ENCODE data around the gene AGPAT2.

DNA sequence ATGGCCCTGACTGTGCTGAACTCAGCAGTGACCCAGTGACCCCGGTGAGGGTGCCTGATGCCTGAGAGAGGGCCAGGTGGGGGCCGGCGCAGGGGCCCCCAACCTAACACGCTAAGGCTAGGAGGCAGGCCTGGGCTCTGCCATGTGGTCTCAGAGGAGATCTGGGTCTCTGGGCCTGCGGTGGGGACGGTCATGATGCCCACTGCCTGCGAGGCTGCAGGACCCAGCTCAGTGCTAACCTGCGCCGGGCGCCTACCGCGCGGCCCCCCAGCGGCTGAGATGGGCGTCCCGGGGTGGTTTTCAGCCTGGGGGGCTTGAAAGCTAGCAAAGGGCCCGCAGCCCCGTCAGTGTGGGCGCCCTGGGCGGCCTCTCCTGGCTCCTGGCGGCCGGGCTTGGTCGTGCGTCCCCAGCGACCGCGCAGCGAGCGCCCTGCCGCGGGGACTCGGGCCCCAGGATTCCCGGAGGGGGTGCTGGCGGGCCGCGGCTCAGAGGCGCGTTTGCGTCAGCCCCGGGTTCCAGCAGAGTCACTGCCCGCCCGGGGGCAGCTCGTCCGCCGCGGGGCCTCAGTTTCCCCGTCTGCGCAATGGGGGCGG is 22.1 kb downstream of the AGPAT2 start:
- TF ChIP-seq, protein P1, sequence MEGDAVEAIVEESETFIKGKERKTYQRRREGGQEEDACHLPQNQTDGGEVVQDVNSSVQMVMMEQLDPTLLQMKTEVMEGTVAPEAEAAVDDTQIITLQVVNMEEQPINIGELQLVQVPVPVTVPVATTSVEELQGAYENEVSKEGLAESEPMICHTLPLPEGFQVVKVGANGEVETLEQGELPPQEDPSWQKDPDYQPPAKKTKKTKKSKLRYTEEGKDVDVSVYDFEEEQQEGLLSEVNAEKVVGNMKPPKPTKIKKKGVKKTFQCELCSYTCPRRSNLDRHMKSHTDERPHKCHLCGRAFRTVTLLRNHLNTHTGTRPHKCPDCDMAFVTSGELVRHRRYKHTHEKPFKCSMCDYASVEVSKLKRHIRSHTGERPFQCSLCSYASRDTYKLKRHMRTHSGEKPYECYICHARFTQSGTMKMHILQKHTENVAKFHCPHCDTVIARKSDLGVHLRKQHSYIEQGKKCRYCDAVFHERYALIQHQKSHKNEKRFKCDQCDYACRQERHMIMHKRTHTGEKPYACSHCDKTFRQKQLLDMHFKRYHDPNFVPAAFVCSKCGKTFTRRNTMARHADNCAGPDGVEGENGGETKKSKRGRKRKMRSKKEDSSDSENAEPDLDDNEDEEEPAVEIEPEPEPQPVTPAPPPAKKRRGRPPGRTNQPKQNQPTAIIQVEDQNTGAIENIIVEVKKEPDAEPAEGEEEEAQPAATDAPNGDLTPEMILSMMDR (conservative IDR thresholded peaks at IDR 0.05): no peak
- TF ChIP-seq ZFX (IDR thresholded peaks at IDR 0.05): no peak

Measured in C4-2B (cell line).